Astrocyte (in vitro differentiated cells and primary cell): Measurements from ENCODE around the gene C6orf15.

ENCODE experiments used
- EZH2 ChIP-seq: IDR thresholded peaks from 2 replicates; pipeline ENCODE4 v1.6.1; 2012; ENCODE audit warnings: mild to moderate bottlenecking, low read length, inconsistent platforms; ENCODE audit not compliant: insufficient read depth
- TF ChIP-seq, protein P1 (sequence below): IDR thresholded peaks from 2 replicates; pipeline ENCODE4 v1.5.1; 2011; ENCODE audit warnings: low read depth, mild to moderate bottlenecking, inconsistent platforms, low read length, moderate library complexity; ENCODE audit not compliant: insufficient read depth

DNA sequence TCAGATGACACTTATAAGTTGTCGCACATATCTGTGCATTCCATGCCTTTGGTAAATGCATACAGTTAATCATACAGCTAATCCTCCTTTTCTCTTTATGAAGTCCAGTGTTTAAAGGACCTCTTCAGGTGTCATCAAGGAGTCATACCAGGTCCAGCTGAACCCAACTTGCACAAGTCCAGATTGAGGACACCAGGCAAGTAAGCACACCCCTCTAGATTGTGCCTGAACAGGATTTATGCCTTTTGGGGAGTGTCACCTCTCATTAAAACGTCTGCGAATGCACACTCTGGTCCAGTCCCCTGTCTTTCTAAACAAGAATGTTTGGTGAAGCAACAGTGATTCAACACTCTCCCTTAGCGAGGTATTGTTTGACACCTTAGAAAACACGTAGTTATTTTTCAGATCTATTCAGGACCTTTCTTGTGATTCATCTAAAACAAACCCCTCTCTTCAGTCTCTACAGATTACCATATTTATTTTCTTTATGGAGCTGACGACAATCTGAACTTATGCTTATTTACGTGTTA is 48.4 kb downstream of the C6orf15 start:
- TF ChIP-seq, protein P1, sequence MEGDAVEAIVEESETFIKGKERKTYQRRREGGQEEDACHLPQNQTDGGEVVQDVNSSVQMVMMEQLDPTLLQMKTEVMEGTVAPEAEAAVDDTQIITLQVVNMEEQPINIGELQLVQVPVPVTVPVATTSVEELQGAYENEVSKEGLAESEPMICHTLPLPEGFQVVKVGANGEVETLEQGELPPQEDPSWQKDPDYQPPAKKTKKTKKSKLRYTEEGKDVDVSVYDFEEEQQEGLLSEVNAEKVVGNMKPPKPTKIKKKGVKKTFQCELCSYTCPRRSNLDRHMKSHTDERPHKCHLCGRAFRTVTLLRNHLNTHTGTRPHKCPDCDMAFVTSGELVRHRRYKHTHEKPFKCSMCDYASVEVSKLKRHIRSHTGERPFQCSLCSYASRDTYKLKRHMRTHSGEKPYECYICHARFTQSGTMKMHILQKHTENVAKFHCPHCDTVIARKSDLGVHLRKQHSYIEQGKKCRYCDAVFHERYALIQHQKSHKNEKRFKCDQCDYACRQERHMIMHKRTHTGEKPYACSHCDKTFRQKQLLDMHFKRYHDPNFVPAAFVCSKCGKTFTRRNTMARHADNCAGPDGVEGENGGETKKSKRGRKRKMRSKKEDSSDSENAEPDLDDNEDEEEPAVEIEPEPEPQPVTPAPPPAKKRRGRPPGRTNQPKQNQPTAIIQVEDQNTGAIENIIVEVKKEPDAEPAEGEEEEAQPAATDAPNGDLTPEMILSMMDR = no peak
- TF ChIP-seq EZH2 = no peak
